ENCODE results near the gene NSRP1.
"Not testable (repeated sequence)": the region's sequence is repeated elsewhere in the genome, so short reads cannot be mapped to it uniquely, and the experiment has no call there.

The NSRP1 gene

DNA sequence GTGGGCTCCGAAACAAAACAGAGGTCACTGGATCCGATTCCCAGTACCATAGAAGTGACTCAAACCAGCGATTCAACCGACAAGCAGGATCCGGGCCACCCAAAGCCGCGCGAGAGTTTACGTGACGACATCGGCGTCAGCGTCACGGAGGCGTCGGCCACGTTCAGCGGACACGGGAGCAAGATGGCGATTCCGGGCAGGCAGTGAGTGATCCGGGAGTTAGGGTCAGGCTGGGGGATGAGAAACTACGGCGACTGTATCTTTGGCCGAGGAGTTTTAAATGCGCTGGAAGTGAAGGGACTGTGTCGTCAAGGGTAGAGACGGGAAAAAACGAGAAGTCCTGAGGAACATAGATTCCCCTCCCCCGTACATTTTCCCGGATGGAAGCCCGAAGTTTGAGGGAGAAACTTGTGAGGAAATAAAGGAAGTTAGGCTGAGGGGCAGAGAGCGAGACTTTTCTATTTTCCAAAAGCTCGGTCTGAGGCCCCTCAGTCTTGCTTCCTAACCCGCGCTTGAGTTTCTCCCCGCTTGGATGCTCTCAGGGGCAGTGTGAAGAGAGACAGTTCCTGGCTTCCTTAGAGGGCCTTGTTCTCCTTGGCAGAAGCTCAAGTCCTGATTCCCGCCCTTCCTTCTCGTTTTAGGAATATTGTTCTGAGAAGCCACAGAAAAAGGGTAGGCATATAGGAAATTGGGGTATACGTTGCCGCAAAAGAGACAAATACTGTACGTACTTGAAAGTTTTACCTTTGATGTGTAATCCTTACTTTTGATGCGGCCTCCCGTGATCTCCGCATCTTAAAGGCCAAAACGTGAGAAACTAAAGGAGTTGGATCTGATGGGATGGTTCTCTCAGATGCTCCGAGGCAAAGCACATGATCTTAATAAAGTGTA lies at the start of gene NSRP1:
TSS of gene NSRP1 (plus strand) at position 156 of the 891 bp plus-strand sequence. CDS start at position 184, 28 bp downstream.
- DNase-seq, result peak; percentile 82 to 86

GRCh38 chr17:30068465-30068864 lies 48.2 kb upstream of the NSRP1 start:
- no peak for DNase-seq

- no peak for DNase-seq
Observed at GRCh38 chr17:30074254-30074653, 42.4 kb upstream of the NSRP1 start.

- no peak for DNase-seq
Observed at GRCh38 chr17:30074730-30075129, 41.9 kb upstream of the NSRP1 start.

DNA sequence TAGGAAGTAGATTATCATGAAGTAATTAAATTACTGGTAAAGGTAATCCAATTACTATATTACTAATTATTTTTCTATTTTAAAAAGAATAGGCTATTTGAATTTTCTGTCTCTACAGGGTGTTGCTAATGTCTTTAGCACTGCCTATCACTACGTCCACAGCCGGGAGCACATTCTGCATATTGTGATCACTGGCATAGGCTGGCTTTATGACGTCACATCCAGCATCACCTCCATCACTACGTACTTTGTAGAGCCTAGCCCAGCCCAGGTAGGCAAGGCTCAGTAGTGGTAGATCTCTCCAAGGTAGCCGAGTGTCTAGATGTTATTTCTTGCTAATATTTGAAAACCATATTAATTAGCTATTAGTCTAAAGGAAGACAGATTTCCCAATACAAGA lies 33.8 kb upstream of the NSRP1 start:
- no peak for DNase-seq

DNA sequence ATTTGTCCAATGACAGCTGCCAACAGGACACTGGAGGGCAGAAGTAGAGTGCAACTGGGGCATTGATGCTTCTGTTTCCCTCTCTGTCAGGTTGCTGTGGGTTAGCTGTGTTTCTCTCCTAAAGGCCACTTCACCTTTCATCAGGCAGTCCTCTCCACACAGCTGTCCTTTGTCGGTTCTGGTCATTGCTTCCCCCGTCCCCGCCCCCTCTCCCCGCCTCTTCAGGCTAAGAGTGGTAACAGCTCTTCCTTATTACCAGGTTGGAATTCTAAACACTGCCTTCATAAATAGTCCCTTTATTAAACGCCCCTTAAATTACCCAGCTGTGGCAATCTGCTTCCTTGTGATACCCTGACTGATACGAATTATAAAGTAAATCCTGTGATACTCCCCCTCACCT lies 31.8 kb upstream of the NSRP1 start:
- no peak for DNase-seq

DNA sequence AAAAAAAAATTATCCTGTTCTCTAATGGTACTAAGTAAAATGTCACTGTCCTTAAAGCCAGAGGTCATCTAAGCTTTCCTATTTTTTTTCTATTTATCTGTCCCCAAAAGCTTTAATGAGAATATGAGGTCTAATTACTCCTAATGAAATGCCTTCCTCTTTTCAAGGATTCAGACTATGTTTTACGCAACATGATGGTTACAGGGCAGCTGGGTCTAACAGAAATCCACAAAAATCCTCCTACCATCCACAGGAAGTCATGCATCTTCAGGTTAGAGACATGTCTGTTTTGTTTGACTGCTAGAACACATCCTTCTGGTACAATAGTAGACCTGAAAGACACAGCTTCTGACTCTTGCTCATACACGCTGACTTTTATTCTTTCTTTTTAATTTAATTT lies 29.7 kb upstream of the NSRP1 start:
- DNase-seq, result no peak

GRCh38 chr17:30087431-30087830 lies 29.2 kb upstream of the NSRP1 start:
- not testable (repeated sequence) for DNase-seq

DNA sequence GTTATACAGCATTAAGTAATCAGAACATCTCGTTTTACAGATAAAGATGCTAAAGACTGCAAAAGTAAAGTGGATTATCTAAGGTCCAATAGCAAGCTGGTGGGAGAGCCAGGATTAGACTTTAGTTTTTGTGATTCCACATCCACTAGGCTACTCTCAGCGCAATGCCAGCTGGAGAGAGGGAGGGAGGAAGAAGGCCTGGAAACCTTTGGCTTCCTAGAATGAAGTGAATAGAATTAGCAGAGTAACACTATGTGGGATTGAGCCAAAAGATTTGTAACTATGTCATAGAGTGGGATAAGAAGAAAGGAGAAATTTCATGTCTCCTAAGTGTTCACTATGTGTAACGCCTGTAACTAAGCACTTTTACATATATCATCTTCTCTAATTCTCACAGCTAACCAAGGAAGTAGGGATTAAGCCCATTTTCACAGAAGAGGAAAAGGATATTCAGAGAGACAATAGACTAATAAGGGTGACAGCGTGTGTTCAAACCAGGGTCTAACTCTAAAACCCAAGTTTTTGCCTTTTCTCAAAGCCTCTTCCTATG lies 25.4 kb upstream of the NSRP1 start:
- DNase-seq, result no peak

- no peak for DNase-seq
Observed at GRCh38 chr17:30091771-30092170, 24.8 kb upstream of the NSRP1 start.

- DNase-seq, result no peak
Observed at GRCh38 chr17:30092886-30093285, 23.7 kb upstream of the NSRP1 start.

- DNase-seq, result peak; percentile 26 to 47
Observed at GRCh38 chr17:30093463-30094147, 23.0 kb upstream of the NSRP1 start.

- DNase-seq, result peak in 1 of 2 donors; percentile 9
Observed at GRCh38 chr17:30095507-30096244, 20.9 kb upstream of the NSRP1 start.

DNA sequence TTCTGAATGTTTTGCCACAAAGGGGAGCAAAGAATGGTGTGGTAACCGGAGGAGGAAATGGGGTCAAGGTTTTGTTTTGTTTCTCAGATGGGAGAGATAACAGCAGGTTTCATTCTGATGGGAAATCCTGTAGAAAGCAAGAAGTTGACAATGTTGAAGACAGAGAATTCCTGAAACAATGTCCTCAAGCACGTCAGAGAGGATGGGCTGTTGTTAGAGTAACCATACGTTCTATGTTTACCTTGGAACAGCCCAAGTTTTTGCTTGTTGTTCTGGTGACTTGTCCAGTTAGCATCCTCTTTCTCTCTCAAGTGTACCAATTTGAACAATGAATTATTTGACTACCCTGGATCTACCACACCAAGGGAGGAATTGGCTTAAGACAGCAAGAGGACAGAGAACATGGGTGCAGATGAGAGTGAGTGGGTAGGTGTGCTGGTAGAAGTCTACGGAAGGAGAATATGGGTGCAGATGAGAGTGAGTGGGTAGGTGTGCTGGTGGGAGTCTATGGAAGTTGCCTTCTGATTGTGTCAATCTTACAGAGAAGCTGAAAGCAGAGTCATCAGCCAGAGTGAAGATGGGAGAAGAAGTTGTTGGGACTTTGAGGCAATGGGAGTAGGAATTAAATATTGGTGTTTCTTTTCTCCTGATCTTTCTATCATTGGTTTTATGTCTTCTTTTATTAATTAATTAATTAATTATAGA lies 14.8 kb upstream of the NSRP1 start:
- no peak for DNase-seq

- no peak for DNase-seq
Observed at GRCh38 chr17:30103921-30104320, 12.7 kb upstream of the NSRP1 start.

GRCh38 chr17:30104575-30105339 lies 11.9 kb upstream of the NSRP1 start:
- peak; percentile 69 to 82 for DNase-seq

GRCh38 chr17:30112794-30113193 lies 3.8 kb upstream of the NSRP1 start:
- DNase-seq, result no peak

GRCh38 chr17:30113213-30113612 lies 3.4 kb upstream of the NSRP1 start:
- DNase-seq, result no peak

DNA sequence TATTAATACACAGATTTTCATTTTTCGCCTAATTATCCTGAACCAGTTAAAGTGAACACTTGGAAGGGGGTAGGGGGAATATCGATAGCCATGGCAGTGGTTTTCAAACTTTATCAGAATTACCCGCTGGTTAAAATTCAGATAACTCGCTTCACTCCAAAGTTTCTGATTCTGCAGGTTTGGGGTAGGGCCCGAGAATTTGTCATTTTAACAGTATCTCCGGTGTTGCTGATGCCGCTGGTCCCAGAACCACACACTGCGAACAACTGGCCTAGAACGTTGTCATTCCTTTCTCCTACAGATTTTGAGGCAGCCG lies 313 bp upstream of the NSRP1 start:
- DNase-seq, result no peak

DNA sequence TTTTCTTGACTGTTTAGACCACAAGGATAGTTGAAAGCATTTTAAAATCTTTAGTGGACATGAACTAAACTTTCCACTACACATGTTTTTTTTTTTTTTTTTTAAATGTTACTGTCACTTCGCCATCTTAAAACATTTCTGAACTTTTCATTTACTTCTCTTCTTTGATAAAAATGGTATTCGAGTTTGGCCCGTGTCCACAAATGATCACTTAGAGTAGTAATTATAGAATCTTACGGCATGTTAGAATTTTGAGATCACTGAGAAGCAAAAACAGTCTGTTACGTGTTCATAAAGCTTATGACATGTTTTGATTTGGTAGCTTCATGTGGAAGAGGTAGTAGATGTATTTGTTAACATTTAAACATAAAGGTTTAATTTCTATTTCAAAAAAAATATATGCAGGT lies 1.1 kb downstream of the NSRP1 start:
- DNase-seq, result no peak

DNA sequence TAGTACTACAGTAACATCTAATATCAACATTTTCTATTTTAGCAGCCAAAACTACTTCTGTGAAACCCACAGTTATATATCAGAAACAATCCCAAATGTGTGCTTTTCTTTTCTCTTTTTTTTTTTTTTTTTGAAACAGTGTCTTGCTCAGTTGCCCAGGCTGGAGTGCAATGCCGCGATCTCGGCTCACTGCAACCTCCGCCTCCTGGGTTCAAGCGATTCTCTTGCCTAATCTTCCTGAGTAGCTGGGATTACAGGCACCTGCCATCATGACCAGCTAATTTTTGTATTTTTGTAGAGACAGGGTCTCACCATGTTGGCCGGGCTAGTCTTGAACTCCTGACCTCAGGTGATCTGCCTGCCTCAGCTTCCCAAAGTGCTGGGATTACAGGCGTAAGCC lies 2.0 kb downstream of the NSRP1 start:
- DNase-seq, result not testable (repeated sequence)

DNA sequence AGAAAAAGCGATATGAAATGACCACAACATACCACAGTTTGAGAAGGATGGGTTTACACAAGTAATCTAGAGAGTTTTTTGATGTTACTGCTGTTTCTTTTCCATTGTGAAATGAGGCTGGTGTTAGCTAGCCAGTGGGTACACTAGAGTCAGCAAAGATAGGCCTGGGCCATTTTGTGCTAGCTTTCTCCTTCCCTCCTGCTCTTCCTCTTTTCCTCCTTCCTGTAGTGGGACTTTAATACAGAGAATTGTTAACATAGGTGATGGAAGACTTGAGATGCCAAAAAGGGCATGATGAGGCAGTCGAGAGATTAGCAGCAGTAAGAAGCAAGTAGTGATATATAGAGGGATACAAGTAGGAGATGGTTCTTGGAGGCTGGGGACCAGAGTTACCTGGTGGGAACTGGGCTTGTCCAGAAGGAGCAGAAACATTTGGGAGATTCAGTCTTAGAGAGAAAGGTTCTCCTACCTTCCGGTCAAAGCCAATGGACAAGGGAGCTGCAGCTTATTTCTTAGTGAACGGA lies 7.7 kb downstream of the NSRP1 start:
- no peak for DNase-seq
